ENCODE results near the gene LRPAP1.

- TF ChIP-seq POLR2AphosphoS5 (IDR thresholded peaks at IDR 0.05; ENCODE audit: low read length): no peak
- no peak for TF ChIP-seq KDM1A (IDR thresholded peaks at IDR 0.05; ENCODE audit: borderline replicate concordance)
- no peak for TF ChIP-seq SMC3 (IDR thresholded peaks at IDR 0.05; ENCODE audit: borderline replicate concordance, low read length)
- no peak for TF ChIP-seq RAD51 (IDR thresholded peaks at IDR 0.05)
- no peak for TF ChIP-seq CTCF (IDR thresholded peaks at IDR 0.05 in 2 of 3, conservative IDR thresholded peaks at IDR 0.05 in 1 of 3; ENCODE audit: control insufficient read depth in 2 of 3, extremely low read depth in 1 of 3, insufficient read depth in 1 of 3, low read depth in 3 of 3, low read length in 3 of 3)
- TF ChIP-seq, protein P1, sequence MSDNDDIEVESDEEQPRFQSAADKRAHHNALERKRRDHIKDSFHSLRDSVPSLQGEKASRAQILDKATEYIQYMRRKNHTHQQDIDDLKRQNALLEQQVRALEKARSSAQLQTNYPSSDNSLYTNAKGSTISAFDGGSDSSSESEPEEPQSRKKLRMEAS (IDR thresholded peaks at IDR 0.05; ENCODE audit: low read depth, low read length): no peak
- no peak for TF ChIP-seq POLR2A (IDR thresholded peaks at IDR 0.05; ENCODE audit: low read depth, low read length)
- no peak for TF ChIP-seq EZH2 (IDR thresholded peaks at IDR 0.05; ENCODE audit: borderline replicate concordance, control insufficient read depth, low read depth, low read length)
- no peak for TF ChIP-seq SMAD5 (IDR thresholded peaks at IDR 0.05; ENCODE audit: low read depth)
- TF ChIP-seq CEBPB (IDR thresholded peaks at IDR 0.05; ENCODE audit: borderline replicate concordance in 1 of 2, low read depth in 2 of 2, low read length in 2 of 2): no peak
- TF ChIP-seq BRCA1 (IDR thresholded peaks at IDR 0.05; ENCODE audit: low read depth, low read length): no peak
Observed at GRCh38 chr4:3471098-3471760, 61.0 kb downstream of the LRPAP1 start.

Data from GM12878 (cell line).